ENCODE measurements around the gene CNTNAP2.
"Not testable (repeated sequence)": the region's sequence is repeated elsewhere in the genome, so short reads cannot be mapped to it uniquely, and the experiment has no call there.

Gene CNTNAP2

DNA sequence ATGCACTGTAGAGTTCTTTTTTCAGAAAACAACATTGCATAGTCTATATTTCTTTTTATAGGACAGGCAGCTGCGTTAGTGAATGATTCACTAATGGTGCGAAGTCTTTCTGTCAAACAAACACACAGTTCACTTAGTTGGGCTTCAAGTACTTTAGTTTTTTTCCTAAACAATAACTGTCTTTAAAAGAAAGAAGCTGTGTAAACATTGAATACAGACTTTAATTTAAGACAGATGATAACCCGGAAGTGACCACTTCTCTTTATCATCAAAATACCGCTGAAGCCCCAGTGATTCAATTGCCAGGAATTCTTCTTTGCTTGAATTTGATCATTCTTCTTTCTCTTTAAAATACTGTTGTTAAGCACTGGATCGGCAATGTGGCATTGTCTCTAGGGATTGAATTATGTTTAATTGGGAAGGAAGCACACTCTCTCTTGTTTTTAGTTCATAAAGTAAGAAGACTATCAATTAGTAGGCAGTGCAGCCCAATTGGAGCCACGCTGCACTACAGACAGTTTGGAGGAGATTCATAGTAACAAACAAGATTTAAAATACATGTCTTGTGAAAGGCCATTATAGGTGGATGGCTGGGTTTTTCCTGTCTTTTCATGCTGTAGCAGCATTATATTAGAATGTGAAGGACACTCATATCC is 30.4 kb downstream of the CNTNAP2 start:
- Histone ChIP-seq H3K27ac (ENCODE audit: low read depth, low read length, severe bottlenecking) (peak overlapping the region; percentile 57), H3K9me3 (ENCODE audit: control insufficient read depth, low read length) (no peaks in the 10 kb centered on the region), H3K4me1 (ENCODE audit: control insufficient read depth, insufficient read depth, low read length, poor library complexity, severe bottlenecking) (peaks cover 18% of the 10 kb centered on the region), H3K4me3 (ENCODE audit: extremely low read depth, insufficient read depth, low read length, poor library complexity, severe bottlenecking) (no peak overlapping the region), H3K36me3 (ENCODE audit: control insufficient read depth, insufficient read depth, low read length) (no peaks in the 10 kb centered on the region)
- 80% methylated on average over 1 of the region's 6 CpGs; no CpG with 5 or more reads in 1 of the 2 experiments for WGBS, 2 experiments (ENCODE audit: insufficient coverage in 2 of 2)

GRCh38 chr7:146150153-146150552 is 33.6 kb downstream of the CNTNAP2 start:
- H3K4me1 ChIP-seq (ENCODE audit: control insufficient read depth, insufficient read depth, low read length, poor library complexity, severe bottlenecking): peaks cover 17% of the 10 kb centered on the region
- H3K9me3 ChIP-seq (ENCODE audit: control insufficient read depth, low read length): no peaks in the 10 kb centered on the region
- H3K27ac ChIP-seq (ENCODE audit: low read depth, low read length, severe bottlenecking): no peak overlapping the region
- H3K36me3 ChIP-seq (ENCODE audit: control insufficient read depth, insufficient read depth, low read length): no peaks in the 10 kb centered on the region
- no peak overlapping the region for H3K4me3 ChIP-seq (ENCODE audit: extremely low read depth, insufficient read depth, low read length, poor library complexity, severe bottlenecking)

DNA sequence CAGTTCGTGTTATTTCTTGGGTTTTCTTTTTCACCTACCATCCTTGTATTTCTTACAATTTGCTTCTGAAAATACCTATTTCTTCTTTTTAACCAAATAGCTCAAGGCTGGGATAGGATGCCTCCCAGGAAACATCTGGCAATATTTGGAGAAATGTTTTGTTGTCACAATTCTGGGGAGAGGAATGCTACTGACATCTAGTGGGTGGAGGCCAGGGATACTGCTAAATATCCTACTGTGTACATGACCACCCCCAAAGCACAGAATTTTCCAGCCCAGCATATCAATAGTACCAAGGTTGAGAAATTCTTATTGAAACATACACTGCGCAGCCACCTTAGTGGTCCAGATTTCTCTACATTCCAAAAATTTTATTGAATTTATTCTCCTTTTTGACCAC is 55.5 kb downstream of the CNTNAP2 start:
- Histone ChIP-seq H3K9me3 (ENCODE audit: control insufficient read depth, low read length) (no peaks in the 10 kb centered on the region), H3K36me3 (ENCODE audit: control insufficient read depth, insufficient read depth, low read length) (no peaks in the 10 kb centered on the region), H3K4me3 (ENCODE audit: extremely low read depth, insufficient read depth, low read length, poor library complexity, severe bottlenecking) (no peak overlapping the region), H3K27ac (ENCODE audit: low read depth, low read length, severe bottlenecking) (no peak overlapping the region), H3K4me1 (ENCODE audit: control insufficient read depth, insufficient read depth, low read length, poor library complexity, severe bottlenecking) (no peaks in the 10 kb centered on the region)
- 75 to 100% methylated on average over 1 of the region's 2 CpGs for WGBS, 2 experiments (ENCODE audit: insufficient coverage in 2 of 2)

DNA sequence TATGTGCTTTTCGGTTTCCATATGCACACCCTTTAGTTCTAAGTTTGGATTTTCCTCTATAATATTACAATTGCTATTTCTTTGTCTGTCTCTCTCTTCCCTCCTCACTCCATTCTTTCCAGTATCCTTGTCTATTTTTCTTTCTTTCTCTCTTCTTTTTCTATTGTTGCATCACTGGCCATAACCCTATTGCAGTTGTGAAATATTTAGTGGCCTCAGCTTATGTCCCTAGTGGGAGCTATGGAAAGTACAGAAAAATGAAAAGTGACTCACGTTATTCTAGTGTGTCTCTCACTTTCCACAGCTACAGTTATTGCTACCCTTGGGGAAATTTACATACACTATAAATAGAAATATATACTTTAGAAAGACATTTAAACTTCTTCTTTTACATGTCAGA is 59.1 kb downstream of the CNTNAP2 start:
- Histone ChIP-seq H3K9me3 (ENCODE audit: control insufficient read depth, low read length) (no peaks in the 10 kb centered on the region), H3K27ac (ENCODE audit: low read depth, low read length, severe bottlenecking) (no peak overlapping the region), H3K36me3 (ENCODE audit: control insufficient read depth, insufficient read depth, low read length) (no peaks in the 10 kb centered on the region), H3K4me3 (ENCODE audit: extremely low read depth, insufficient read depth, low read length, poor library complexity, severe bottlenecking) (no peak overlapping the region), H3K4me1 (ENCODE audit: control insufficient read depth, insufficient read depth, low read length, poor library complexity, severe bottlenecking) (no peaks in the 10 kb centered on the region)
- no CpG with 5 or more reads among the region's 2 CpGs for WGBS, 2 experiments (ENCODE audit: insufficient coverage in 2 of 2)

GRCh38 chr7:146176860-146177259 is 60.3 kb downstream of the CNTNAP2 start:
- no peak overlapping the region for H3K4me3 ChIP-seq (ENCODE audit: extremely low read depth, insufficient read depth, low read length, poor library complexity, severe bottlenecking)
- WGBS, 2 experiments (ENCODE audit: insufficient coverage in 2 of 2): 100% methylated on average over 1 of the region's 1 CpG; no CpG with 5 or more reads in 1 of the 2 experiments
- H3K27ac ChIP-seq (ENCODE audit: low read depth, low read length, severe bottlenecking): no peak overlapping the region
- no peaks in the 10 kb centered on the region for H3K4me1 ChIP-seq (ENCODE audit: control insufficient read depth, insufficient read depth, low read length, poor library complexity, severe bottlenecking)
- no peaks in the 10 kb centered on the region for H3K9me3 ChIP-seq (ENCODE audit: control insufficient read depth, low read length)
- H3K36me3 ChIP-seq (ENCODE audit: control insufficient read depth, insufficient read depth, low read length): no peaks in the 10 kb centered on the region

GRCh38 chr7:146177301-146177700 is 60.7 kb downstream of the CNTNAP2 start:
- H3K36me3 ChIP-seq (ENCODE audit: control insufficient read depth, insufficient read depth, low read length): no peaks in the 10 kb centered on the region
- no CpG with 5 or more reads among the region's 2 CpGs for WGBS, 2 experiments (ENCODE audit: insufficient coverage in 2 of 2)
- no peaks in the 10 kb centered on the region for H3K9me3 ChIP-seq (ENCODE audit: control insufficient read depth, low read length)
- no peak overlapping the region for H3K4me3 ChIP-seq (ENCODE audit: extremely low read depth, insufficient read depth, low read length, poor library complexity, severe bottlenecking)
- no peaks in the 10 kb centered on the region for H3K4me1 ChIP-seq (ENCODE audit: control insufficient read depth, insufficient read depth, low read length, poor library complexity, severe bottlenecking)
- no peak overlapping the region for H3K27ac ChIP-seq (ENCODE audit: low read depth, low read length, severe bottlenecking)

DNA sequence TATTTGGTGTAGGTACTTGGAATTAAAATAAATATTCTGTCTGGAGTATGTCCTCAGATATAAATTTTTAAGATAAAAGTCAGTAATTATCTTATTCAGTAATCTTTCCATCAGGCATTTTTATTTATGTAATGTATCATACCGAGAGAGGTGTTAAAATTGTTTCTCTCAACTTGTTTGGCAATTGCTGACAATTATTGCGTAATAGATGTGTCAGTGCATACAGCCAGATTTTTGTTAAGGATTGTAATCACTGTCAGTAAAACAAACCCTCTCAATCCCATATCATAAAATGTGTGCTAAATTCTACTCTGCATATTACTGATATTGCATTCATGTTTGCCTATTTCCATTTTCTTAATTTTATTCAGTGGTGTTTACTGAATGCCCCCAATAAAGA is 69.2 kb downstream of the CNTNAP2 start:
- no peak overlapping the region for H3K27ac ChIP-seq (ENCODE audit: low read depth, low read length, severe bottlenecking)
- H3K36me3 ChIP-seq (ENCODE audit: control insufficient read depth, insufficient read depth, low read length): no peaks in the 10 kb centered on the region
- WGBS, 2 experiments (ENCODE audit: insufficient coverage in 2 of 2): no CpG with 5 or more reads among the region's 2 CpGs
- H3K4me3 ChIP-seq (ENCODE audit: extremely low read depth, insufficient read depth, low read length, poor library complexity, severe bottlenecking): no peak overlapping the region
- peaks cover under 1% of the 10 kb centered on the region for H3K9me3 ChIP-seq (ENCODE audit: control insufficient read depth, low read length)
- no peaks in the 10 kb centered on the region for H3K4me1 ChIP-seq (ENCODE audit: control insufficient read depth, insufficient read depth, low read length, poor library complexity, severe bottlenecking)

DNA sequence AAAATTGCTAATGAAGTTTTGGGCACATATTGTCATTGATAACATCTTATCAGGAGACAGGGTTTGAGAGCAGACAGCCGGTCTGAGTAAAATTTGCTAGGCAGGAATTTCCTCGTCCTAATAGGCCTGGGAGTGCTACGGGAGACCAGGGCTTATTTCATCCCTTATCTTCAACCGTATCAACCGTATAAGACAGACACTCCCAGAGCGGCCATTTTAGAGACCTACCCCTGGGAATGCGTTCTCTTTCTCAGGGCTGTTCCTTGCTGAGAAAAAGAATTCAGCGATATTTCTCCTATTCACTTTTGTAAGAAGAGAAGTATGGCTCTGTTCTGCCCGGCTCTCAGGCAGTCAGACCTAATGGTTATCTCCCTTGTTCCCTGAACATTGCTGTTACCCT is 74.8 kb downstream of the CNTNAP2 start:
- not testable (repeated sequence) for H3K9me3 ChIP-seq (ENCODE audit: control insufficient read depth, low read length); H3K36me3 ChIP-seq (ENCODE audit: control insufficient read depth, insufficient read depth, low read length); H3K4me1 ChIP-seq (ENCODE audit: control insufficient read depth, insufficient read depth, low read length, poor library complexity, severe bottlenecking); H3K4me3 ChIP-seq (ENCODE audit: extremely low read depth, insufficient read depth, low read length, poor library complexity, severe bottlenecking); H3K27ac ChIP-seq (ENCODE audit: low read depth, low read length, severe bottlenecking)
- 84 to 96% methylated on average over 3 of the region's 9 CpGs for WGBS, 2 experiments (ENCODE audit: insufficient coverage in 2 of 2)

GRCh38 chr7:146201945-146202344 is 85.3 kb downstream of the CNTNAP2 start:
- no peaks in the 10 kb centered on the region for H3K9me3 ChIP-seq (ENCODE audit: control insufficient read depth, low read length)
- H3K4me3 ChIP-seq (ENCODE audit: extremely low read depth, insufficient read depth, low read length, poor library complexity, severe bottlenecking): no peak overlapping the region
- no peak overlapping the region for H3K27ac ChIP-seq (ENCODE audit: low read depth, low read length, severe bottlenecking)
- no peaks in the 10 kb centered on the region for H3K36me3 ChIP-seq (ENCODE audit: control insufficient read depth, insufficient read depth, low read length)
- H3K4me1 ChIP-seq (ENCODE audit: control insufficient read depth, insufficient read depth, low read length, poor library complexity, severe bottlenecking): no peaks in the 10 kb centered on the region
- no CpG with 5 or more reads among the region's 1 CpG for WGBS, 2 experiments (ENCODE audit: insufficient coverage in 2 of 2)

- Histone ChIP-seq H3K36me3 (ENCODE audit: control insufficient read depth, insufficient read depth, low read length) (no peaks in the 10 kb centered on the region), H3K9me3 (ENCODE audit: control insufficient read depth, low read length) (no peaks in the 10 kb centered on the region), H3K4me3 (ENCODE audit: extremely low read depth, insufficient read depth, low read length, poor library complexity, severe bottlenecking) (no peak overlapping the region), H3K4me1 (ENCODE audit: control insufficient read depth, insufficient read depth, low read length, poor library complexity, severe bottlenecking) (no peaks in the 10 kb centered on the region), H3K27ac (ENCODE audit: low read depth, low read length, severe bottlenecking) (no peak overlapping the region)
- no CpG with 5 or more reads among the region's 2 CpGs for WGBS, 2 experiments (ENCODE audit: insufficient coverage in 2 of 2)
These were observed 89.7 kb downstream of the CNTNAP2 start for GRCh38 chr7:146206270-146206669.

DNA sequence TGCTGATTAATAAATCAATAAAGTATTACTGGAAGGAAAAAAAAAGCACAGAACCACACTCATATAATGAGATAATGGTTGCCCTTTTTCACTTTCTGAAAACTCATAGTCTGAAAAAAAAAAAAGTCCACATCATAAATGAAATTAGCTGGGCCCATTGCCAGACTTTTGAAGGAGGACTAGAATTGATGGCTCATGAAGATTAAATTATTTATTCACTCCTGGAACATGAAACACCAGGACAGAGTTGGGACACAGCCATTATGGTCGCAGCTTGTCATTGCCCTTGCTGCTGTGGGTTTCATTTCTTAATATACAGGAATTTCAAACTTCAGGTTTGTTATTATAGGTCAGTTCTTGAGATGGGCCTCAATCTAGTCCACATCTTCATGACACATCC is 91.9 kb downstream of the CNTNAP2 start:
- Histone ChIP-seq H3K36me3 (ENCODE audit: control insufficient read depth, insufficient read depth, low read length) (no peaks in the 10 kb centered on the region), H3K27ac (ENCODE audit: low read depth, low read length, severe bottlenecking) (no peak overlapping the region), H3K9me3 (ENCODE audit: control insufficient read depth, low read length) (no peaks in the 10 kb centered on the region), H3K4me3 (ENCODE audit: extremely low read depth, insufficient read depth, low read length, poor library complexity, severe bottlenecking) (no peak overlapping the region), H3K4me1 (ENCODE audit: control insufficient read depth, insufficient read depth, low read length, poor library complexity, severe bottlenecking) (no peaks in the 10 kb centered on the region)
- no CpG with 5 or more reads among the region's 1 CpG for WGBS, 2 experiments (ENCODE audit: insufficient coverage in 2 of 2)
